Measurements from ENCODE around the gene OSBPL9. TPM values are rescaled to one million over a fixed set of nuclear protein-coding genes. Genes with fewer than 3 reads are reported as not detected.

The OSBPL9 gene
- total and polyA plus RNA-seq, 9 of the 15 experiments (the other 6 are each of a cell fraction or from before 2014, with no cell fraction given) = 43.9 to 217 (median 170) TPM

DNA sequence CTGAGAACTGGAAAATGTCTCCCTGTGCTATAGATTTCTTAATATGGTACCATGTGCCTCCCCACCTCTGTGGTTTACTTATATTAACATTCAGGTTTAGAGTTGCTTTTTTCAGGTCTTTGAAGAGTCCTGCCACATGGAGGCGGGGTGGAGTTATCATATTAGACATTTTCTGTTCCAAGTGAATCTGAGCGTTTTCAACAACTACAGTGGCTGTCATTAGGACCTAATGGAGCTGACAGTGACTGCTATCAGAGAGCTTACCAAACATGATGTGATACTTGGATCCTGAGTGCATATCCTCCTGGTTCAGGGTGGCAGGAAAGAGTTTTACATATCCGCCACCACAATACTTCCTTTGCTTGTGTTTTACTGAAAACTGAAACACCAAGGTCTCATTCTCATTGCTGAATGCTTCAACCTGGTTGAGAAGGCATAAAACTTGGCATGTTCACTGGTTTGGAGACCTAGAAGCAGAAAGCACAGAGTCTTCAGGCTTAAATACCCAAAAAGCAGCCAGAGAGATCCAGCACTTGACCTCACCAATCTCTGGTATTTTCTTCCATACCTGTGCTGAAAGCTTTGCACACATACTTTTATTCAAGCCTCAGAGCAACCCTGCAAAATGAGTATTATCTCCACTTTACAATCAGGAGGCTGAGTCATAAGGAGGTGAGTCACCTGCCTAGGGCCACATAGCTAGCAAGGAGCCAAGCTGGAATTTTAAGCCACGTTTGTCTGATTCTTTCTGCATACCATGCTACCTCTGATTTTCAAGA is 47.4 kb upstream of the OSBPL9 start (continued):
- TF ChIP-seq, protein P1, sequence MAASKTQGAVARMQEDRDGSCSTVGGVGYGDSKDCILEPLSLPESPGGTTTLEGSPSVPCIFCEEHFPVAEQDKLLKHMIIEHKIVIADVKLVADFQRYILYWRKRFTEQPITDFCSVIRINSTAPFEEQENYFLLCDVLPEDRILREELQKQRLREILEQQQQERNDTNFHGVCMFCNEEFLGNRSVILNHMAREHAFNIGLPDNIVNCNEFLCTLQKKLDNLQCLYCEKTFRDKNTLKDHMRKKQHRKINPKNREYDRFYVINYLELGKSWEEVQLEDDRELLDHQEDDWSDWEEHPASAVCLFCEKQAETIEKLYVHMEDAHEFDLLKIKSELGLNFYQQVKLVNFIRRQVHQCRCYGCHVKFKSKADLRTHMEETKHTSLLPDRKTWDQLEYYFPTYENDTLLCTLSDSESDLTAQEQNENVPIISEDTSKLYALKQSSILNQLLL (CRISPR knock-in tag; IDR thresholded peaks at IDR 0.05; ENCODE audit: borderline replicate concordance) = no peak
- TF ChIP-seq FOXK1 (CRISPR knock-in tag; IDR thresholded peaks at IDR 0.05; ENCODE audit: borderline replicate concordance) (0 out of 2 replicates have a peak, but pooled peaks have one; percentile 36), ZBTB1 (CRISPR knock-in tag; IDR thresholded peaks at IDR 0.05; ENCODE audit: borderline replicate concordance, low read depth) (no peak), RBM34 (IDR thresholded peaks at IDR 0.05; ENCODE audit: borderline replicate concordance, insufficient read depth, low read length) (no peak), HDAC2 (IDR thresholded peaks at IDR 0.05) (peak; percentile 63; the same call in 1 of the 2 replicates), CREBBP (IDR thresholded peaks at IDR 0.05; ENCODE audit: low read depth, low read length) (no peak), TAF1 (IDR thresholded peaks at IDR 0.05; ENCODE audit: control insufficient read depth, extremely low read depth, insufficient read depth, low read length, severe bottlenecking) (no peak), SAP30 (IDR thresholded peaks at IDR 0.05; ENCODE audit: borderline replicate concordance, insufficient read depth, low read depth, low read length, poor library complexity, severe bottlenecking) (no peak), TAF9B (IDR thresholded peaks at IDR 0.05; ENCODE audit: partially characterized antibody) (no peak), ZNF232 (CRISPR knock-in tag; IDR thresholded peaks at IDR 0.05) (no peak), BRF1 (IDR thresholded peaks at IDR 0.05; ENCODE audit: borderline replicate concordance, extremely low read depth, insufficient read length) (no peak)
- TF ChIP-seq, protein P2, sequence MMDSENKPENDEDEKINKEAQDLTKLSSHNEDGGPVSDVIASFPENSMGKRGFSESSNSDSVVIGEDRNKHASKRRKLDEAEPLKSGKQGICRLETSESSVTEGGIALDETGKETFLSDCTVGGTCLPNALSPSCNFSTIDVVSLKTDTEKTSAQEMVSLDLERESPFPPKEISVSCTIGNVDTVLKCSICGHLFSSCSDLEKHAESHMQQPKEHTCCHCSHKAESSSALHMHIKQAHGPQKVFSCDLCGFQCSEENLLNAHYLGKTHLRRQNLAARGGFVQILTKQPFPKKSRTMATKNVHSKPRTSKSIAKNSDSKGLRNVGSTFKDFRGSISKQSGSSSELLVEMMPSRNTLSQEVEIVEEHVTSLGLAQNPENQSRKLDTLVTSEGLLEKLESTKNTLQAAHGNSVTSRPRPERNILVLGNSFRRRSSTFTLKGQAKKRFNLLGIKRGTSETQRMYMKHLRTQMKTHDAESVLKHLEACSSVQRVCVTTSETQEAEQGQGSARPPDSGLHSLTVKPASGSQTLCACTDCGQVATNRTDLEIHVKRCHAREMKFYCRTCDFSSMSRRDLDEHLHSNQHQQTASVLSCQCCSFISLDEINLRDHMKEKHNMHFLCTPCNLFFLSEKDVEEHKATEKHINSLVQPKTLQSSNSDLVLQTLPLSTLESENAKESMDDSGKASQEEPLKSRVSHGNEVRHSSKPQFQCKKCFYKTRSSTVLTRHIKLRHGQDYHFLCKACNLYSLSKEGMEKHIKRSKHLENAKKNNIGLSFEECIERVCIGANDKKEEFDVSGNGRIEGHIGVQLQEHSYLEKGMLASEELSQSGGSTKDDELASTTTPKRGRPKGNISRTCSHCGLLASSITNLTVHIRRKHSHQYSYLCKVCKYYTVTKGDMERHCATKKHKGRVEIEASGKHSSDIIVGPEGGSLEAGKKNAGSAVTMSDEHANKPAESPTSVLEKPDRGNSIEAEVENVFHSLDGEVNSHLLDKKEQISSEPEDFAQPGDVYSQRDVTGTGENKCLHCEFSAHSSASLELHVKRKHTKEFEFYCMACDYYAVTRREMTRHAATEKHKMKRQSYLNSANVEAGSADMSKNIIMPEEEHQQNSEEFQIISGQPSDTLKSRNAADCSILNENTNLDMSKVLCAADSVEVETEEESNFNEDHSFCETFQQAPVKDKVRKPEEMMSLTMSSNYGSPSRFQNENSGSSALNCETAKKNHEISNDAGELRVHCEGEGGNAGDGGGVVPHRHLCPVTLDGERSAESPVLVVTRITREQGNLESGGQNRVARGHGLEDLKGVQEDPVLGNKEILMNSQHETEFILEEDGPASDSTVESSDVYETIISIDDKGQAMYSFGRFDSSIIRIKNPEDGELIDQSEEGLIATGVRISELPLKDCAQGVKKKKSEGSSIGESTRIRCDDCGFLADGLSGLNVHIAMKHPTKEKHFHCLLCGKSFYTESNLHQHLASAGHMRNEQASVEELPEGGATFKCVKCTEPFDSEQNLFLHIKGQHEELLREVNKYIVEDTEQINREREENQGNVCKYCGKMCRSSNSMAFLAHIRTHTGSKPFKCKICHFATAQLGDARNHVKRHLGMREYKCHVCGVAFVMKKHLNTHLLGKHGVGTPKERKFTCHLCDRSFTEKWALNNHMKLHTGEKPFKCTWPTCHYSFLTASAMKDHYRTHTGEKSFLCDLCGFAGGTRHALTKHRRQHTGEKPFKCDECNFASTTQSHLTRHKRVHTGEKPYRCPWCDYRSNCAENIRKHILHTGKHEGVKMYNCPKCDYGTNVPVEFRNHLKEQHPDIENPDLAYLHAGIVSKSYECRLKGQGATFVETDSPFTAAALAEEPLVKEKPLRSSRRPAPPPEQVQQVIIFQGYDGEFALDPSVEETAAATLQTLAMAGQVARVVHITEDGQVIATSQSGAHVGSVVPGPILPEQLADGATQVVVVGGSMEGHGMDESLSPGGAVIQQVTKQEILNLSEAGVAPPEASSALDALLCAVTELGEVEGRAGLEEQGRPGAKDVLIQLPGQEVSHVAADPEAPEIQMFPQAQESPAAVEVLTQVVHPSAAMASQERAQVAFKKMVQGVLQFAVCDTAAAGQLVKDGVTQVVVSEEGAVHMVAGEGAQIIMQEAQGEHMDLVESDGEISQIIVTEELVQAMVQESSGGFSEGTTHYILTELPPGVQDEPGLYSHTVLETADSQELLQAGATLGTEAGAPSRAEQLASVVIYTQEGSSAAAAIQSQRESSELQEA (IDR thresholded peaks at IDR 0.05; ENCODE audit: low read depth) = no peak
- TF ChIP-seq, protein P3, sequence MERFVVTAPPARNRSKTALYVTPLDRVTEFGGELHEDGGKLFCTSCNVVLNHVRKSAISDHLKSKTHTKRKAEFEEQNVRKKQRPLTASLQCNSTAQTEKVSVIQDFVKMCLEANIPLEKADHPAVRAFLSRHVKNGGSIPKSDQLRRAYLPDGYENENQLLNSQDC (CRISPR knock-in tag; IDR thresholded peaks at IDR 0.05) = no peak
- TF ChIP-seq, protein P4, sequence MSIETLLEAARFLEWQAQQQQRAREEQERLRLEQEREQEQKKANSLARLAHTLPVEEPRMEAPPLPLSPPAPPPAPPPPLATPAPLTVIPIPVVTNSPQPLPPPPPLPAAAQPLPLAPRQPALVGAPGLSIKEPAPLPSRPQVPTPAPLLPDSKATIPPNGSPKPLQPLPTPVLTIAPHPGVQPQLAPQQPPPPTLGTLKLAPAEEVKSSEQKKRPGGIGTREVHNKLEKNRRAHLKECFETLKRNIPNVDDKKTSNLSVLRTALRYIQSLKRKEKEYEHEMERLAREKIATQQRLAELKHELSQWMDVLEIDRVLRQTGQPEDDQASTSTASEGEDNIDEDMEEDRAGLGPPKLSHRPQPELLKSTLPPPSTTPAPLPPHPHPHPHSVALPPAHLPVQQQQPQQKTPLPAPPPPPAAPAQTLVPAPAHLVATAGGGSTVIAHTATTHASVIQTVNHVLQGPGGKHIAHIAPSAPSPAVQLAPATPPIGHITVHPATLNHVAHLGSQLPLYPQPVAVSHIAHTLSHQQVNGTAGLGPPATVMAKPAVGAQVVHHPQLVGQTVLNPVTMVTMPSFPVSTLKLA (conservative IDR thresholded peaks at IDR 0.05) = no peak
